Stimulated activated CD4-positive, alpha-beta T cell treated with anti-CD3 and anti-CD28 coated beads, Interleukin-2, amount 100 ng/mL, for 4 hours (primary cell): Measurements from ENCODE around the gene KRTAP6-3.

Experiments
- DNase-seq: peaks from one replicate; pipeline ENCODE4 v3.0.0-alpha.2; 2020; ENCODE audit warnings: low read depth

The KRTAP6-3 gene

GRCh38 chr21:30592140-30592539 is at the start of gene KRTAP6-3:
Gene KRTAP6-3 (plus strand): TSS chr21:30592440. CDS start chr21:30592446, 6 bp downstream.
- DNase-seq = no peak

GRCh38 chr21:30552782-30553181 is 39.5 kb upstream of the KRTAP6-3 start:
- DNase-seq = no peak

GRCh38 chr21:30555095-30555494 is 37.1 kb upstream of the KRTAP6-3 start:
- no peak for DNase-seq

- no peak for DNase-seq
Observed at GRCh38 chr21:30561264-30561895, 30.9 kb upstream of the KRTAP6-3 start, which contains the start of gene KRTAP19-7. Gene KRTAP19-7 (minus strand): TSS chr21:30561314. CDS start chr21:30561289, 25 bp downstream.

GRCh38 chr21:30561957-30562356 is 30.3 kb upstream of the KRTAP6-3 start:
- no peak for DNase-seq

- no peak for DNase-seq
Observed at GRCh38 chr21:30563072-30563471, 29.2 kb upstream of the KRTAP6-3 start.

GRCh38 chr21:30563630-30564029 is 28.6 kb upstream of the KRTAP6-3 start:
- no peak for DNase-seq

- DNase-seq = no peak
Observed at GRCh38 chr21:30567617-30568016, 24.6 kb upstream of the KRTAP6-3 start.

- no peak for DNase-seq
Observed at GRCh38 chr21:30577766-30578165, 14.5 kb upstream of the KRTAP6-3 start.

- no peak for DNase-seq
Observed at GRCh38 chr21:30579346-30579745, 12.9 kb upstream of the KRTAP6-3 start.

- no peak for DNase-seq
Observed at GRCh38 chr21:30580132-30580531, 12.1 kb upstream of the KRTAP6-3 start.

- no peak for DNase-seq
Observed at GRCh38 chr21:30582870-30583269, 9.4 kb upstream of the KRTAP6-3 start.

- no peak for DNase-seq
Observed at GRCh38 chr21:30590297-30590696, 1.9 kb upstream of the KRTAP6-3 start, which contains the start of gene KRTAP22-2. Gene KRTAP22-2 (minus strand): TSS chr21:30590397.

- DNase-seq = no peak
Observed at GRCh38 chr21:30598802-30599201, 6.6 kb downstream of the KRTAP6-3 start, which contains the start of gene KRTAP6-2. Gene KRTAP6-2 (minus strand): TSS chr21:30598902. CDS start chr21:30598874, 28 bp downstream.

- DNase-seq = no peak
Observed at GRCh38 chr21:30600787-30601186, 8.5 kb downstream of the KRTAP6-3 start, which contains the start of gene KRTAP22-1. Gene KRTAP22-1 (plus strand): TSS chr21:30601087.

GRCh38 chr21:30605968-30606367 is 13.7 kb downstream of the KRTAP6-3 start:
- DNase-seq = no peak

GRCh38 chr21:30612132-30612531 is 19.9 kb downstream of the KRTAP6-3 start:
- DNase-seq = no peak

GRCh38 chr21:30613836-30614235 is 21.6 kb downstream of the KRTAP6-3 start, which contains the start of gene KRTAP6-1:
Gene KRTAP6-1 (minus strand): TSS chr21:30613930. CDS start chr21:30613904, 26 bp downstream.
- DNase-seq = no peak

- no peak for DNase-seq
Observed at GRCh38 chr21:30615199-30615598, 23.0 kb downstream of the KRTAP6-3 start.

GRCh38 chr21:30616125-30616524 is 23.9 kb downstream of the KRTAP6-3 start, which contains the start of gene KRTAP20-1:
Gene KRTAP20-1 (plus strand): TSS chr21:30616425. CDS start chr21:30616455, 30 bp downstream.
- no peak for DNase-seq

GRCh38 chr21:30620080-30620479 is 27.8 kb downstream of the KRTAP6-3 start:
- DNase-seq = no peak

- no peak for DNase-seq
Observed at GRCh38 chr21:30620522-30620921, 28.3 kb downstream of the KRTAP6-3 start, which contains the start of gene KRTAP20-4. Gene KRTAP20-4 (plus strand): TSS chr21:30620627.

- DNase-seq = no peak
Observed at GRCh38 chr21:30623362-30623761, 31.1 kb downstream of the KRTAP6-3 start.
